Fibroblast of peridontal ligament (primary cell): ENCODE data around the gene SCUBE1.
A peak's percentile ranks its signal among the peaks of the same experiment; 100 is the strongest.

ENCODE experiments used
- DNase-seq: peaks from one replicate; pipeline ENCODE4 v3.0.0-alpha.2; 2010; ENCODE audit errors: extremely low read depth

SCUBE1 gene

DNA sequence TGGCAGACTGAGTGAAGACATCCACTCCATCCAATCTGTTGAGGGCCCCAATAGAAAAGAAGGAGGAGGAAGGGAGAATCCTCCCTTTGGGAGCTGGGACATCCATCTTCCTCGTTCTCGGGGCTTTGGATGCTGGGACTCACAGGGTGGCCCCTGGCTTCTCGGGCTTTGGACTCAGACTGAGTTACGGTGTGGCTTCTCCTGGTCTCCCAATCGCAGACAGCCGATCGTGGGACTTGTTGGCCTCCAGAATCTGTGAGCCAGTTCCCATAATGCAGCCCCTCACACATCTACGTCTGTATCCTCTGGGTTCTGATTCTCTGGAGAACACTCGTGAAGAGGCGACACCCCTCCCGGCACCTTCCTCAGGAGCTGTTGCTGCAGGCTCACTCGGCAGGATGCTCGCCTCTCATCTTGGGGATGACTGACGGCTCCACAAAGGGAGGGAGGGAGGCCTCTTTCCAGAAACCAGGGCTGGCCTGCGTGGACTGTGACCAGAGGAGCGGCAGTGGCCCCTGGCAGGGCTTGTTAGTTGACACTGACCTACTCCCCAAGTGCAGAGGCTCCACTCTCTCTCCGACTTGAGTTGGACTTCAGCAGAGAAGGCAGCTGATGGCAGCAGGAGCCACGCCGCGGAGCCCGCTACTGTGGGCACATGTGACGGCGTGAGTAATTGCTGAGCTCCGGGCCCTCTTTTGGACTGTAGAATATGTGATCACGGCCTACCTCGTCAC lies 141.5 kb downstream of the SCUBE1 start:
- no peak for DNase-seq

DNA sequence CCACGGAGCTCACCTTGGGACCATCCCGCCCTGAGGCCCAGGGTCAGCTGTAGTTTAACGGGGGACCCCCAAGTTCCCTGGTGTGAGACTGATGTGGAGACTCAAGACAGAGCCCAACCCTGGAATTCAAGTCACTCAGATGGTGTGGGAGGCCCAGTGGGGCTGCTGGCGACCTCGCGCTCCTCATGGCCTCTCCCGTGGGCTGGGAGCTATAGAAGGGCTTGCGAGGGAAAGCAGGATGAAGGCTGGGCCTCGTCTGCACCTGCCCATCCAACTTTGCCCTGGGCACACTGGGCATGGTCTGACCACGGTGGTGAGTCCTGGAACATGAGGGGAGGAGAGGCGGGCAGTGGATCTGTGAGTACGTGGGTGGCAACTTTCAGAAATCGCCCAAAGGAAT lies 142.6 kb downstream of the SCUBE1 start:
- DNase-seq = no peak

DNA sequence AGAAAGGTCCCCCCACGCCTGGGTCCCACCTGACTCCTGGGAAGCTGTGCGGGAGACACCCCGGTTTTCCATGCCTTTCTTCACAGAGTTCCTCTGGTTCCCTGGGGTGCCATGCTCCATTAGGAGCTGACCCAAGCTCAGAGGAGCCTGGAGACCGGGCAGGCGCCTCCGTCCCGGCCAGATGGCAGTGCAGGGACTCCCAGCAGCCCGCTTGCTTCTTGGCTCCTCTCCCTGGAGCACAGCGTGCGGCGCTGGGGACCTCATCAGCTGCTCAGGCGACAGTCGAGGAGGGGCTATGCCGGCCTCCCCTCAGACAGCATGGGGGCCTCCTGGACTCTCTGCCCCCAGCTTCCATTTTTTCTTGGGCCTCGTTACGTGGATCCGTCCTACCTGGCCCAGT lies 143.1 kb downstream of the SCUBE1 start:
- no peak for DNase-seq

DNA sequence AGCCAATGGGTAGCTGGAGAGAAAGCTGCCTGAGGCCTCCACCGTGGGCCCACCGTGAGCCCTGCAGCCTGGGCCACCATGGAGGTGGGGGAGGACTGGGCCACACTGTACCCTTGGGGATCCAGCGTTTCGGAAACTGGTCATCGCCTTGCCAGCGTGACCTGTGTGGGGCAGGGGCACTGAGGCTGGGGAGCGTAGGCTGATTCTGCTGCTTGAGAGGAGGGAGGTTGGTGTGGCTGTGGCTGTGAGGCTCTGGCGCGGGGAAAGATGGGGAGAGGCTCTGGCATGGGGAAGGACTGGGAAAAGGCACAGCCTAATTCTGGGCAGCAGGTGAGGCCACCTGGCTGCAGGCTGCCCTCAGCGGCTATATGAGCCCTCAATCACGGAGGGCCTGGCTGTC lies 143.6 kb downstream of the SCUBE1 start:
- no peak for DNase-seq

DNA sequence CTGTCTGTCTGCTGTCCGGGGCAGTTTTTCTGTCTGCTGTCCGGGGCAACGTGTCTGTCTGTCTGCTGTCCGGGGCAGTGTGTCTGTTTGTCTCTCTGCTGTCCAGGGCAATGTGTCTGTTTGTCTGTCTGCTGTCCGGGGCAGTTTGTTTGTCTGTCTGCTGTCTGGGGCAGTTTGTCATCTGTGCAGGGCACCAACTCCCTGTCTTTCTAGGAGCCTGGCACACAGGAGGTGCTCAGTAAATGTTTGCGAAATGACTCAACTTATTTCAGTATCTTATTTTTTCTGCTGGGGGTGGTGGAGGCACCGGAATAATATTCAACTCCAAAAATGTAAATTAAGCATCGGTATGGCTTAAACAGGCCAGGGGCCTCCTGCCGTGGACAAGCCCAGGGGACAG lies 144.2 kb downstream of the SCUBE1 start:
- DNase-seq = no peak

DNA sequence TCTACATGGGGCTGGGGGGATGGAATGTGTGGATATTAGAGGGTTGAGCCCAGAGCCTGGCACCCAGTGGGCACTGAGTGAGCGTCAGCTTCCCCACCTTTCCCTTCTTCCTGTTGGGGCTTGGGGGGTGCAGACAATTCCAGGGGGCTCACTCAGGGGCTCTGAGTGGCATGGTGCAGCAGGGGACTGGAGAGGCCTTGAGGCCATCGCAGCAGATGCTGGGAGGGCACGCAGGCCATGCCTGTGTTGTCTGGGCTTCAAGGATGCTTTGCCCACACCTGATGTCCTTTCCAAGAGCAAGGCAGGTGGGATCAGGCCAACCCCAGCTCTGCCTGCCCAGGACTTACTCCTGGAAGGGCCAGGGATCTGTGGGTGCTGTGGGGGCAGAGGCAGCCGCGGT lies 145.0 kb downstream of the SCUBE1 start:
- no peak for DNase-seq

DNA sequence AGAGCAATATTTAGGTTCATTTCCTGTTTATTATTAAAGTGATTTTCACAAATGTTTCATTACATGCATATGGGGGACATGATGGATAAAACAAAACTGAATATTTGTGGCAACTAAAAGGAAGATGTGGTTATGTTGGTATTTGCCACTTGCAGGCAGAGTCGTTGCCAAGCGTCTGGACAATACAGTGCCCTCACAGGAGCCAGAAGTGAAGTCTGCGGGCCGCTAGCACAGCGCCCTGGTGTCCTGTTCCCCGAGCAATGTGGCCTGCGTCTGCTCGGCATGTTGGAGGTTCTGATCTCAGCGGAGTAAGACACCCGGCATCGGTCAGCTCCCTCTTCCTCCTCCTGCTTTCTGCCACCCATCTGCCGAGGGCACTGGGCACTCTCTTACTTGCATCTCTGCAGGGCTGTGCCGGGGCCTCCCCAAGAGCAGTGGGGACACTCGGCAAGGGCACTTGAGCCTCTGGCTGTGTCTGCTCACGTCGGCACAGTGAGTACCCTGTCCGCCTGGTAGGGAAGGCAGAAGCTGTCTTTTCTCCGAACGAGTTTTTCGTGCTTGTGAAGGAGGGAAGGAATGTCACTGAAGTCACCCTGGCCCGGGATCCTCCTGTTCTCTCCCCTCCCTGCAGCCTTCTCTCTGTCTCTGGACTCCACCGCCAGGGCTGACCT lies 145.8 kb downstream of the SCUBE1 start:
- no peak for DNase-seq

DNA sequence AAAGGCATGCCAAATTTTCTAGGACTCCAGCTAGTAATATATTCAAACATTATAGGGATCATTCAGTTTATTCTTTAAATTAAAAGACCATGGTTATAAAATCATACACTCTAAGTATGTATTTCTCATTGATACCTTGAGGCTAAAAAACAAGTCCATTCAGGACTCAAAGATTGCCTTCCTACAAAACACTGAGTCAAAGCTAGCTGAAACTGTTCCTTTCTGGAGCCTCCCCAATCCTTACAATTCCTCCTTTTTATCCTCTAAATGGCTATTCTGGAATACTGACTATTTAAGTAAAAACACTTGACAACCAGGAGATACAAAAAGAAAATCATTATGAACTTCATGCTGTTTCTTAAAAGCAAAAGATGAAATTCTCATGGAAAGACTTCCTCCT lies 151.3 kb downstream of the SCUBE1 start:
- DNase-seq = no peak

DNA sequence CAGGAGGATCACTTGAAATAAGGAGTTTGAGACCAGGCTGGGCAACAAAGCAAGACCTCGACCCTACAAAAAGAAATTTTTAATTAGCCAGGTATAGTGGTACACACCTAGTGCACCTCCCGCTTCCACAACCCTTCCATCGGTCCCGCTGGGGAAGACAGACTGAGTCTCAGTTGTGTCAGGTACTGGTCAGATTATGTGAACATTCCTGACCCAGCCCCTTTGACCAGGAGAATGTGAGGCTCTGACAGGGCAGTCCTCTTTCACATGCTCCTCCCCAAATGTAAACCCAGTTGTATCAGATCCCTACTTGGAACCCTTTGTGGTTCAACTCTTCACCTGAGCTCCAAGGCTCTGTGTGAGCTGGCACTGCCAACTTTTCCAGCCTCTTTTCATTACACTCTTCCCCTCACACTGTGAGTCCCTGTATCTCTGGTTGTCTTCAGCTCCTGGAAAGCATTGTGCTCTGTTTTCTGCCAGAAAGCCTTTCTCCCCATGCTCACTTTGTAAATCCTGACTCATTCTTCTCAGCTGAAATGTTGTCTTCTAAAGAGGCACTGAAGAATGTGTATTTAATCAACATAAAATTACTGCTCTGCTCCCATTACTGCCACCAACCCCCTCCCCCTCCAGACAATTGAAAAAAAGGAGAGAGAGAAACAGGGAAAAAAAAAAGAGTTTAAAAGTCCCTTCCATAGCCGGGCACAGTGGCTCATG lies 154.2 kb downstream of the SCUBE1 start:
- no peak for DNase-seq

DNA sequence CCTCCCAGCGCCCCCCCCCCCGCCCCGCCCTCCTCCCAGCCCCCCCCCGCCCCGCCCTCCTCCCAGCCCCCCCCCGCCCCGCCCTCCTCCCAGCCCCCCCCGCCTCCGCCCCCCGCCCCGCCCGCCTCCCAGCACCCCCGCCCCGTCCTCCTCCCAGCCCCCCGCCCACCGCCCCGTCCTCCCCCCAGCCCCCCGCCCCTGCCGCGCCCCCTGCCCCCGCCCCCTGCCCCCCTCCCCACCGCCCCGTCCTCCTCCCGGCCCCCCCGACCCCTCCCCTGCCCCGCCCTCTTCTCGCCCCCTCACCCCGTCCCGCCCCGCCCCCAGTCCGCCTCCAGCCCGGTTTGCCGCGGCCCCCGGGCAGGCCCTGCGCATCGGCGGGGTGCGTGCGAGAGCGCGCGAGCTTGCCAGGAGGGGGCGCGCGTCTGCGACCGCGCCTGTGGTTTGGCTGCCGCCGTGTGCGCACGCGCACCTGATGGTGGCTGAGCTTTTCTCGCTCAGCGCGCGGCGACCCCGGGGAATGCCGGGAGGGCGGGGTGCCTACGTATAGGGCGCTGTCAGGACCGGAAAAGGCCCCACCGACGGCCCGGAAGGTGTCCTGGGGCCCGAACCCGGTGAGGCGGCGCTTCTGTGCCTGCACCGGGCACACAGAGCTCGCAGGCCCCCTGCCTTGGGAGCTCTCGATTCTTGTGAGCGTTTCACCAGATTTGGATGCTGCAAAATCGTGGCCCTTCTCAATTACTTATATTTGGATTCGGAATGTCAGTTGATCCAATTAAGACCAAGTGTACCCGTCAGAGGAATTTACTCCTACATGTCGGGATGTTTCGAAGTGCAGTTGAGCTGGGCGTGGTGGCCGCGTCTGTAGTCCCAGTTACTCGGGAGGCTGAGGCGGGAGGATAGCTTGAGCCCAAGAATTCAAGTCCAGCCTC lies 155.7 kb downstream of the SCUBE1 start:
- peak; percentile 90 for DNase-seq

DNA sequence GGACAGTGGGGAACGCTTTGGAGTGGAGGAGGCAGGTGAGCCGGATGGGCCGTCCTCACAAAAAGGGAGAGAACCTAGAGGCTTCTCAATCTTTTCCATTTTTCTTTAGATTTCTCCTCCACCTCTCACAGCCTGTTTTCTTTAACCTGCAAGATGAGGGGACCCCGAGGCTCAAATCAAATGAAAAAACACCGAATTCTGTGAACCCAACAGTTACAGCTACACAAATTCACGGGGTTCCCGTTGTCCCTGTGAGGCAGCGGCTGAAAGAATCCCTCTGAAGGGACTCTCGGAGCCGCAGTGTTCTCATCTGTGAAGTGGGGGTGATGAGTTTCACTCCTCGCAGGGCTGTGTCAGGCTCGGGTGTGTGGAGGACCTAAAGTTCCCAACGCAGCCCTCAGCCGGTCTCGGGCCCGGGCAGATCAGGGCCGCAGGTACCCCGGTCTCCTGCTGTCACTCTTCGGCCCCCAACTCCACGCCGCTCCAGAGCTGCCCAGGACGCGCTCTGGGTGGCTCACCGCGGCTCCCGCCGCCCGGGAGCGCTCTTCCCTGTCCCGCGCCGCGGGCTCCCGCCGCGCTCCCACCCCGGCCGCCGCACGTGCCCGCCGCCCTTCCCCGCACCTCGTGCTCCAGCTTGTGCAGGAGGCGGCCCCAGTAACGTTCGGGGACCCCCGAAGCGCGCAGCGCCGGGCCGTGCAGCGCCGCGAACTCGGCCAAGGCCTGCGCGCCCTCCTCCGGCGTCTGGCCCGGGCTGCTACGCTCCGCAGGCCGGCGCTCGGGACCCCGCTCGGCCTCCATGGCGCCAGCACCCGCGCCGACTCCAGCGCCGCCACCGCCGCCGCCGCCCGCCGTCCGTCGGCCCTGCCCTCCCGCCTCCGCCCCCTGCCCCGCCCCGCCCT lies 156.7 kb downstream of the SCUBE1 start, which contains the start of gene TTLL12:
TSS of gene TTLL12 (minus strand) at position 863 of the 899 bp plus-strand sequence. CDS start at position 798, 65 bp downstream.
- no peak for DNase-seq

DNA sequence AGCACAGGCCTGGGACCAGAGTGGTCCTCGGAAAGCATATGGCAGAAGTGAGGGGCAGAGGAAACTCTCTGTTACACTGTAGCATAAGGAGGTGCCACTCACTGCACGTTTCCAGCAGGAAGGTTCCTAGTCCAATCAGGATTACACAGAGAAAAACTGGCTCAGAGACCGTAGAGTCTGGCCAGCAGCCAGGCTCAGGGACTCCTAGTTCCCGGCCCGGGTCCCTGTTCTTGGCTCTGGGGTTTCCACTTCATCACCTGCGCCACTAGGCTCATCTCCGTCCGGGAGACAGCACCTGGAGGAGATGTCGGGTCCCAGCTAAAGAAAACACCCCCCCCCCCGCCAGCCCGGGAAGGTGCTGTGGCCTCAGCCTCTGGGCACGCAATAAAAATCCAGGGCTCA lies 157.3 kb downstream of the SCUBE1 start:
- DNase-seq = no peak

DNA sequence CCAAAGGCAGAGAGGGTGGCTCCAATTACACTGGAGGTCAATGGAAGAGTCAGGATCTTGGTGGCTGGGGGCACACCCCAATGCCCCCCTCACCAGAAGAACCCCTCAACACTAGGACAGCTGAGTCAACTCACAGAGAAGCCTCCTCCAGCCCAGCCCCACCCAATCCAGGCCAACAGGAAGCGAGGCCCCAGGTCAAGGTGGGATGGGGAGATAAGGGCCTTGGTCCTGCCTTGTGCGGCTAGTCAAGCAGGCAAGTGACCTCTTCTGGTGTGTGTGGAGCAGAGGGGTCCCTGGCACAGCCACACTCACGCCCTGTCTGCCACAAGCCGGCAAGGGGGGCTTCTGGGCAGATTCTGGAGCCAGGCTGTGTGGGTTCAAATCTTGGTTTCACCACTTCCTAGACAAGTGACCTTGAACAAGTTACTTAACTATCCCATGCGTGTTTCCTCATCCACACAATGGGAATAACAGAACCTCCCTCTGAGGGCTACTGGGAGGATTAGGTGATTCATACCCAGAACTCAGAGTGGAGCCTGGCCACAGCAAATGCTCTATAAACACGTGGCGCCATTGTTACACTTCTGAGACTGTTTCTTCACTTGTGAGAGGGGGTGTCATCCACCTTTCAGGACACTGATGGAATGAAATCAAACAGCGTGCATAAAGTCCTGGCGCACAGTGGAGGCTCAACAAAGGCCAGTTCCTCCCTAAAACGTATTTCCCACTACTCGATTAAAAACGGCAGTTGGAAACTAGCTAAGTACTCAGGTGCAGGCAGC lies 159.5 kb downstream of the SCUBE1 start:
- peak; percentile 27 for DNase-seq

DNA sequence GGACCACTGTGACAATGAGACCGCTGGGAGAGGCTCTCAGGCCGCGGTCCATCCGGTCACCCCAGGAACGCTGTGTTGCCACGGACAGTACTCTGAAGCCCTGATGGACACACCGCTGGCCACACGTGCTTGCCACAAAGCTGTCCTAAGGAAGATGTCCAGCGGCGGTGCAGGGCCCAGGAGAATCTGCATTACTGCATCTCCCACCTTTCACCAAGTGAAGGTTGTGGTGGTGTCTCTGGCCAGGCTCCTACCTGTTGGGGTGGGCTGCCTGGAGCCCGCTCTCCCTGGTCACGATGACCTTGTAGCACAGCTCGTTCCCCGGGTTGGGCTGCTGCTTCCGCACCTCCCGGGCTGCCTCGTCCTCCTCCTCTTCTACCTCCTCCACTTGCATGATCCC lies 160.4 kb downstream of the SCUBE1 start:
- no peak for DNase-seq

DNA sequence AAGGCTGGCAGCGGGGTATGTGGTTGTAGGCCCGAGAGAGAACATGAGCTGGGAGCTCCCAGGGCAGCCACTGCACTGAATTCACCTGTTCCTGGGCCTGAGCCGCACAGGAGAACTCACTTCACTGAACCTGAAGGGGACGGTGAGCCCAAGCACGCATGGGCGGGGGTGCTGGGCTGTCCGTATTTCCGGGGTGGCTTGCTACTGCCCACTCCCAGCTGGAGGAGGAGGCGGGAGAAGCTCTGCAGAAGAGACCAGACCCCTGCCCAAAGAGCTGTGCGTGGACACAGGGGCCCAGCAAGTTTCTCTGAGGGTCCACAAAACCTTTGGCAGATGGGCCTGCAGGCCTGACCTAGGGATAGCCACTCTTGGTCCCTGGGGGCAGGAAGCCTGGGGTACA lies 161.1 kb downstream of the SCUBE1 start:
- no peak for DNase-seq

DNA sequence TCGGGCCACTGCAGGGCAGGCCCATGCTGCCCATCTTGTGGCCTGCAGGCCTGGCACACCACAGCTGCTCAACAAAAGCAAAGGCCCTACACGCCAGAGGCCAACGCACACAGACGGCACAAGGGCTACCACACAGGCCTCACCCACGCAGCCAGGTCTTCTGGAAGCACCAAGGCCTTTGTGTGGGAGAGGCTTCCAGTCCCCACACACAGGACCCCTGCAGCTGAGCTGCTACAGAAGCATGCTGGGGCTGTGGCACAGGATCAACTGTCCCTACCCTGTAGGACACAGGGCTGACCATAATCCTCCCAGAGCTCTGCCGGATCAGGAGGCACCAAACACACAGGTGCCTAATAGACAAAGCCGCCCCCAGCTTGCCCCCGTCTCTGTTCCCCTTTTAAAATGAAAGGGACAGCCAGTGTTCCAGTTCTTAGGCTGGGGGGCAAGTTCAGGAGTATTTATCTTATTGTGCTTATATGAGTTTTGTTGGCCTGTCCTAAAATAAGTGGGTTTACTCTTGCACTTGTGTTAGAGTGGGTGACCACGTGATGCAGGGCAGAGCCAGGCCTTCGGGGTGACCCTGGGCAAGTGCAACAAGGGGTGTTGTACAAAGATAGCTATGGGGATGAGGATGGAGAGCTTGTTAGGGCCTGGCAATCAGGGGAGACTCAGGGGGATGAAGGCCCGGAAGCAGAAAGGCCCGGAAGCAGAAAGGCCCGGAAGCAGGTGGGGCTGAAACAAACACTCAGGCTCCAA lies 161.7 kb downstream of the SCUBE1 start:
- DNase-seq = no peak

DNA sequence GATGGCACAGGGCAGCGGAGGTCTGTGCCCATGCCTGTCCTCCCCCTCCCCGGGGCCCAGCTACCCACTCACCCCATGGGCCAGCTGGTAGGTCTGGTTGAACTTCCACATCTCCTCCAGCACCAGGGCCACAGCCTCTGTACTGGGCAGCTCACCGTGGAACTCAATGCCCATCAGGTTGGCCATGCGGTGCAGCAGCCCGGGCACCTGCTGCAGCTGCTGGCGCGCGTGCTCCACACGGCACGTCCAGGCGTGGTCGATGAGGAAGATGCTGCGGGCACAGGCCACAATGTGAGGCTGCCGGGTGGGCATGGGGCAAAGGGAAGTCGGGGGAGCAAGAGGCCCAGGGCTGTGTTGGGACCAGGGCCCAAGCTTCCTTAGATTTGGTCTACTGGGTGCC lies 162.5 kb downstream of the SCUBE1 start:
- DNase-seq = no peak

DNA sequence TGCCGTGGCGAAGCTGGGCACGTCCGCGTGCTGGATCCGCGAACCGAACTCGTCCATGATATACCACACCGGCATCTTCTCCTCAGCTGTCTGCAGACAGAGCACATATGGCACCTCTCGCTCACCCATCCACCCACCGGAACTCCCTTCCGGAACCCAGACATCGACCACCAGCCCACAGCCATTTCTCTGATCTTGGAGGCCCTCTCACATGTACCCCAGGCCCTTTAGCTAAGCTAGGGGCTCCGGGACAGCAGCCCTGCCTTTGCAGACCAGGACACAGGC lies 163.3 kb downstream of the SCUBE1 start:
- no peak for DNase-seq

DNA sequence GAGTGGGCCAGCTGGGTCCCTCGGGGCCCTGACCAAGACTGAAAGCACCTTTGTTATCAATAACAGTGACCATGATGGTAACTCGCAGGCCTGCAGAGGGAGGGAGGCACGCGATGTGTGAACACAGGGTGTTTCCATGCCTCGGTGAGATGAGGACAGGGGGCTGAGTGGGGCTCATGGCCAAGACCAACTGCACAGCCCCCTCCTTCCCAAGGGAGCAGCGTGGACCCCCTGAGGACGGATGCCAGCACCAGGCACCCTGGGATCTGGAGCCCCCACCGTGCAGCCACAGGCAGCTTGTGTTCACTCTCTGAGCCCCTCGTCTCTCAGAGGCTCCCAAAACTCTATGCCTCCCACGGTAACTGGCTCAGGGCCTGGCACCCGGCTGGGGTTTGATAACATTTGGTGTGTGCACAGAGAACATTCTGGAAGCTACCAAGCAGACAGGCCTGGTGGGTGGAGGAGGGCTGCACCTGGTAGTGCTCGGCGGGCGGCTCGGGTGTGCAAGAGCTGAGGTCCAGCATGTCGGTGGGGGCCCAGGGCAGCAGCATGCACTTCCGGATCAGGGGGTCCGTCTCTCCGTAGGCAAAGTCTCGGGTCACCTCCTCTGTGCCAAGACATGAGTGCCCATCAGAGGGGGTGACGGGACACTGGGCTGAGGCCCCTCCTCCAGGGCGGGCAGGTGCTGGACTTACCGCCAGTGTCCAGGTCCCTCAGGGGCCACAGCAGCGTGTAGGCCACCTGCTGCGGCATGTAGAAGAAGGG lies 163.8 kb downstream of the SCUBE1 start:
- no peak for DNase-seq
